IMR-90 (cell line): ENCODE results near the gene STXBP6. TPM values are rescaled to one million over a fixed set of nuclear protein-coding genes. Genes with fewer than 3 reads are reported as not detected.

ENCODE experiments used
- ATAC-seq: fragments of 200-7000 bp; cut with Tn5 transposase; 2 replicates; pipeline ENCODE4 v1.9.1; 2020; ENCODE audit warnings: low read depth, mild to moderate bottlenecking, moderate library complexity
- BruUV-seq: library from RNA; stranded (reverse); fragments of 400-500 nt; replicated peaks from 2 replicates; lab custom pipeline; 2021; lab: Mats Ljungman, UMichigan
- CTCF ChIA-PET: fragments of 300-600 bp; formaldehyde crosslinking; extraction: SDS; loops from one replicate; lab custom pipeline; 2021; ENCODE audit warnings: antibody characterized with exemption; lab: Yijun Ruan, JAX
- POLR2A ChIA-PET: fragments of 300-600 bp; sonication (Branson Sonifier 250); formaldehyde crosslinking; loops from one replicate; lab custom pipeline; 2022; ENCODE audit warnings: antibody characterized with exemption; ENCODE audit not compliant: unreplicated experiment; lab: Charles Lee
- DNase-seq: peaks from one replicate; pipeline ENCODE4 v3.0.0; 2013
- H2AFZ ChIP-seq: replicated peaks from 2 replicates; pipeline ENCODE3; 2013; ENCODE audit warnings: low read length, mild to moderate bottlenecking; ENCODE audit not compliant: poor library complexity
- H2AK5ac ChIP-seq: 2 replicates; pipeline ENCODE4 v1.6.1; 2013; ENCODE audit warnings: low read depth, low read length, inconsistent platforms
- H2AK9ac ChIP-seq: replicated peaks from 2 replicates; pipeline ENCODE3; 2013; ENCODE audit warnings: mild to moderate bottlenecking, low read depth, low read length, moderate library complexity; ENCODE audit not compliant: poor library complexity
- H2BK120ac ChIP-seq: 2 replicates; pipeline ENCODE4 v1.6.1; 2013; ENCODE audit warnings: low read depth, low read length, inconsistent platforms
- H2BK15ac ChIP-seq: 3 replicates; pipeline ENCODE4 v1.6.1; 2013; ENCODE audit warnings: low read depth, low read length, inconsistent platforms
- H2BK20ac ChIP-seq: 2 replicates; pipeline ENCODE4 v1.6.1; 2013; ENCODE audit warnings: low read depth, mild to moderate bottlenecking, inconsistent platforms, low read length, moderate library complexity
- H2BK5ac ChIP-seq: 2 replicates; pipeline ENCODE4 v1.6.1; 2013; ENCODE audit warnings: mild to moderate bottlenecking, low read depth, low read length, inconsistent platforms; ENCODE audit not compliant: poor library complexity, severe bottlenecking
- H3K14ac ChIP-seq: replicated peaks from 2 replicates; pipeline ENCODE4 v1.6.1; 2013; ENCODE audit warnings: low read depth, low read length, inconsistent platforms
- H3K18ac ChIP-seq: 2 replicates; pipeline ENCODE4 v1.6.1; 2013; ENCODE audit warnings: low read depth, low read length, control low read depth
- H3K23ac ChIP-seq: 2 replicates; pipeline ENCODE4 v1.6.1; 2013; ENCODE audit warnings: low read depth, low read length, inconsistent platforms
- H3K27ac ChIP-seq: 2 replicates; pipeline ENCODE4 v1.5.1; 2013; ENCODE audit warnings: mild to moderate bottlenecking, control low read depth, low read length; ENCODE audit not compliant: insufficient read depth
- H3K27me3 ChIP-seq: 2 replicates; pipeline ENCODE4 v1.6.1; 2013; ENCODE audit warnings: low read length; ENCODE audit not compliant: control insufficient read depth, insufficient read depth
- H3K36me3 ChIP-seq: 2 replicates; pipeline ENCODE4 v1.6.1; 2013; ENCODE audit warnings: low read length, mixed read lengths; ENCODE audit not compliant: control insufficient read depth, insufficient read depth
- H3K4ac ChIP-seq: 2 replicates; pipeline ENCODE4 v1.6.1; 2013; ENCODE audit warnings: low read depth, low read length, inconsistent platforms
- H3K4me1 ChIP-seq: 2 replicates; pipeline ENCODE4 v1.6.1; 2013; ENCODE audit warnings: low read length, mixed read lengths; ENCODE audit not compliant: control insufficient read depth, insufficient read depth
- H3K4me2 ChIP-seq: 2 replicates; pipeline ENCODE4 v1.6.1; 2013; ENCODE audit warnings: low read depth, mild to moderate bottlenecking, control low read depth, low read length, moderate library complexity
- H3K4me3 ChIP-seq: 2 replicates; pipeline ENCODE4 v1.5.1; 2013; ENCODE audit warnings: low read depth, mild to moderate bottlenecking, control low read depth, low read length, moderate library complexity; ENCODE audit not compliant: insufficient read depth
- H3K56ac ChIP-seq: 2 replicates; pipeline ENCODE4 v1.6.1; 2013; ENCODE audit warnings: low read length, inconsistent platforms; ENCODE audit not compliant: insufficient read depth; ENCODE audit errors: extremely low read depth
- H3K79me1 ChIP-seq, 2 experiments: 2 replicates each; pipeline ENCODE4 v1.6.1; 2013; ENCODE audit warnings: low read length in 2 of 2, inconsistent platforms in 1 of 2, low read depth in 1 of 2
- H3K9ac ChIP-seq: 2 replicates; pipeline ENCODE4 v1.6.1; 2013; ENCODE audit warnings: low read depth, low read length, control low read depth
- H3K9me1 ChIP-seq: 2 replicates; pipeline ENCODE4 v1.6.1; 2013; ENCODE audit warnings: low read length, inconsistent platforms; ENCODE audit not compliant: insufficient read depth
- H3K9me3 ChIP-seq: 2 replicates; pipeline ENCODE4 v1.6.1; 2013; ENCODE audit warnings: low read length; ENCODE audit not compliant: control insufficient read depth, insufficient read depth
- H4K20me1 ChIP-seq: 2 replicates; pipeline ENCODE4 v1.6.1; 2013; ENCODE audit warnings: low read length, inconsistent platforms; ENCODE audit not compliant: insufficient read depth
- H4K5ac ChIP-seq: 2 replicates; pipeline ENCODE4 v1.6.1; 2013; ENCODE audit warnings: mild to moderate bottlenecking, low read depth, low read length, control low read depth
- H4K8ac ChIP-seq, 2 experiments: 2 replicates each; pipeline ENCODE4 v1.6.1; 2013; ENCODE audit warnings: low read depth in 2 of 2, low read length in 2 of 2, control low read depth in 1 of 2, inconsistent platforms in 1 of 2
- H4K91ac ChIP-seq: 2 replicates; pipeline ENCODE4 v1.6.1; 2013; ENCODE audit warnings: low read depth, low read length, inconsistent platforms; ENCODE audit not compliant: insufficient read depth
- BHLHE40 ChIP-seq: fragments of 150-350 bp; IDR thresholded peaks from 2 replicates; pipeline ENCODE4 v1.6.1; 2016; ENCODE audit warnings: mild to moderate bottlenecking, low read depth, low read length
- CEBPB ChIP-seq: IDR thresholded peaks from 2 replicates; pipeline ENCODE4 v1.6.1; 2012; ENCODE audit warnings: low read depth, low read length, improper control_type of control experiment
- CHD1 ChIP-seq: IDR thresholded peaks from 2 replicates; pipeline ENCODE4 v1.6.1; 2012; ENCODE audit warnings: low read depth, low read length, improper control_type of control experiment
- FOS ChIP-seq: fragments of 150-350 bp; IDR thresholded peaks from 2 replicates; pipeline ENCODE4 v1.6.1; 2016; ENCODE audit warnings: low read depth, low read length
- MAFK ChIP-seq: IDR thresholded peaks from 2 replicates; pipeline ENCODE4 v1.6.1; 2012; ENCODE audit warnings: low read depth, low read length, improper control_type of control experiment
- MAZ ChIP-seq: IDR thresholded peaks from 2 replicates; pipeline ENCODE4 v1.6.1; 2012; ENCODE audit warnings: low read depth, mild to moderate bottlenecking, low read length, improper control_type of control experiment, moderate library complexity, borderline replicate concordance
- MXI1 ChIP-seq: IDR thresholded peaks from 2 replicates; pipeline ENCODE4 v1.6.1; 2012; ENCODE audit warnings: low read depth, mild to moderate bottlenecking, low read length, moderate library complexity, borderline replicate concordance
- NFE2L2 ChIP-seq: fragments of 150-350 bp; IDR thresholded peaks from 2 replicates; pipeline ENCODE4 v1.6.1; 2016; ENCODE audit warnings: low read depth, mild to moderate bottlenecking, low read length
- POLR2A ChIP-seq: IDR thresholded peaks from 2 replicates; pipeline ENCODE4 v1.6.1; 2012; ENCODE audit warnings: mild to moderate bottlenecking, low read depth, low read length
- RAD21 ChIP-seq: IDR thresholded peaks from 2 replicates; pipeline ENCODE4 v1.6.1; 2012; ENCODE audit warnings: low read length, improper control_type of control experiment
- RCOR1 ChIP-seq: IDR thresholded peaks from 2 replicates; pipeline ENCODE4 v1.6.1; 2012; ENCODE audit warnings: mild to moderate bottlenecking, low read length, improper control_type of control experiment; ENCODE audit not compliant: insufficient replicate concordance
- RFX5 ChIP-seq: IDR thresholded peaks from 2 replicates; pipeline ENCODE4 v1.8.0; 2012; ENCODE audit warnings: low read depth, mild to moderate bottlenecking, low read length, moderate library complexity
- SMC3 ChIP-seq: fragments of 150-350 bp; IDR thresholded peaks from 2 replicates; pipeline ENCODE4 v1.6.1; 2016; ENCODE audit warnings: low read depth, mild to moderate bottlenecking, antibody characterized with exemption, low read length, moderate library complexity
- WGBS, 2 experiments: methylation state at CpG; one replicate each; pipeline versions ENCODE4 v1.1.5 to v1.1.7; 2013; ENCODE audit warnings: missing lambda C conversion rate in 2 of 2; ENCODE audit not compliant: insufficient read length in 1 of 2; ENCODE audit errors: extremely low coverage in 2 of 2; 5-methylcytosine and 5-hydroxymethylcytosine counted together
- dilution Hi-C: fragments of 300-500 bp; cut with HindIII; formaldehyde crosslinking; loops from one replicate; pipeline ENCODE4 v1.14.3; 2018; ENCODE audit warnings: low sequenced_read_pairs; ENCODE audit not compliant: unreplicated experiment
- in situ Hi-C: fragments of 300-500 bp; cut with MboI; formaldehyde crosslinking; loops from 3 replicates; pipeline ENCODE4 v1.14.3; 2019; ENCODE audit warnings: low sequenced_read_pairs, inconsistent platforms, mixed read lengths
- intact Hi-C: fragments of 100-400 bp; cut with micrococcal nuclease; formaldehyde crosslinking; loops from 2 replicates; pipeline ENCODE4 v1.10.0; 2022
- polyA plus RNA-seq, 3 experiments: library from polyadenylated mRNA; depleted of rRNA; stranded (reverse); fragments of >200 nt; gene quantifications; 2 replicates each; pipeline ENCODE4 v1.2.3, GENCODE V29; 2012; ENCODE audit warnings: low replicate concordance in 1 of 3
- total RNA-seq: library from RNA; depleted of rRNA; stranded (reverse); fragments of >200 nt; gene quantifications from 2 replicates; pipeline ENCODE4 v1.2.3, GENCODE V29; 2012
- TF ChIP-seq, protein P1 (sequence below): fragments of 150-350 bp; IDR thresholded peaks from 2 replicates; pipeline ENCODE4 v1.6.1; 2017; ENCODE audit warnings: mild to moderate bottlenecking, antibody characterized with exemption, low read length, low read depth
- TF ChIP-seq, protein P2 (sequence below): conservative IDR thresholded peaks from 2 replicates; pipeline ENCODE4 v1.5.1; 2012; ENCODE audit warnings: mild to moderate bottlenecking, low read depth, low read length, improper control_type of control experiment
- TF ChIP-seq, protein P3 (sequence below): fragments of 150-350 bp; IDR thresholded peaks from 2 replicates; pipeline ENCODE4 v1.6.1; 2016; ENCODE audit warnings: low read depth, mild to moderate bottlenecking, low read length, moderate library complexity, borderline replicate concordance

Gene STXBP6
- total and polyA plus RNA-seq, 2 of the 4 experiments (the other 2 are of a cell fraction), result 14.2 to 14.3 TPM

DNA sequence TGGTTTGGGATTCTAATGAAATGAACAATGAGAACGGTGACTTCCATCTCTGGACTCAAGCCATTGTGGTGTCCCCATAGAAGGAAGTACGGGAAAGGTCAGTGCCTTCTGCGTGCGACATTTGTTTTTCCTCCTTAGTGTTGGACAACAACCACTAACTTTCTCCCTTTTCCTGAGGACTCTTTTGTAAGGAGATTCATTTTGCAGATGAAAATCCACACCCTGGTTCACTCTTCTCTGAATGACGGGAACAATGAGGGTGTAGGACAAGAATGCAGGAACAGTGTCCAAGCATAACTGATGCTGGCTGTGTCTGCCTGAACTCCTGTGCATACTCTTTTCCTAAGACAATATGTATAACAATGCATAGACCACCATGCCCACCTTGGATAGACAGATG, 176.4 kb downstream of the STXBP6 start:
- Histone ChIP-seq H3K56ac (no peak overlapping the region), H2AK5ac (no peak overlapping the region), H2AK9ac (no peak overlapping the region), H3K9me3 (no peaks in the 10 kb centered on the region), H3K9me1 (no peaks in the 10 kb centered on the region; the same call in 1 of the 2 replicates), H4K8ac (no peak overlapping the region), H3K36me3 (no peaks in the 10 kb centered on the region), H2BK20ac (no peak overlapping the region), H4K91ac (no peak overlapping the region), H4K20me1 (no peaks in the 10 kb centered on the region), H3K27me3 (no peaks in the 10 kb centered on the region), H2BK120ac (no peak overlapping the region), H2BK15ac (no peak overlapping the region), H3K9ac (no peak overlapping the region), H3K4ac (no peak overlapping the region), H3K4me3 (no peak overlapping the region), H4K5ac (no peak overlapping the region), H3K4me2 (no peak overlapping the region), H2BK5ac (no peak overlapping the region), H3K4me1 (no peaks in the 10 kb centered on the region), H3K14ac (no peak overlapping the region), H3K23ac (no peak overlapping the region; the same call in 1 of the 2 replicates), H3K18ac (no peak overlapping the region), H3K79me1 (no peaks in the 10 kb centered on the region), H2AFZ (no peak overlapping the region), H3K27ac (no peak overlapping the region)
- no peak for DNase-seq
- no peak for ATAC-seq
- TF ChIP-seq, protein P1, sequence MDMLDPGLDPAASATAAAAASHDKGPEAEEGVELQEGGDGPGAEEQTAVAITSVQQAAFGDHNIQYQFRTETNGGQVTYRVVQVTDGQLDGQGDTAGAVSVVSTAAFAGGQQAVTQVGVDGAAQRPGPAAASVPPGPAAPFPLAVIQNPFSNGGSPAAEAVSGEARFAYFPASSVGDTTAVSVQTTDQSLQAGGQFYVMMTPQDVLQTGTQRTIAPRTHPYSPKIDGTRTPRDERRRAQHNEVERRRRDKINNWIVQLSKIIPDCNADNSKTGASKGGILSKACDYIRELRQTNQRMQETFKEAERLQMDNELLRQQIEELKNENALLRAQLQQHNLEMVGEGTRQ, result no peak
- TF ChIP-seq RFX5 (no peak), POLR2A (no peak), NFE2L2 (no peak), SMC3 (no peak), MXI1 (no peak), CEBPB (no peak), RCOR1 (no peak), RAD21 (no peak), FOS (no peak), BHLHE40 (no peak), CHD1 (no peak), MAFK (no peak), MAZ (no peak)
- TF ChIP-seq, protein P2, sequence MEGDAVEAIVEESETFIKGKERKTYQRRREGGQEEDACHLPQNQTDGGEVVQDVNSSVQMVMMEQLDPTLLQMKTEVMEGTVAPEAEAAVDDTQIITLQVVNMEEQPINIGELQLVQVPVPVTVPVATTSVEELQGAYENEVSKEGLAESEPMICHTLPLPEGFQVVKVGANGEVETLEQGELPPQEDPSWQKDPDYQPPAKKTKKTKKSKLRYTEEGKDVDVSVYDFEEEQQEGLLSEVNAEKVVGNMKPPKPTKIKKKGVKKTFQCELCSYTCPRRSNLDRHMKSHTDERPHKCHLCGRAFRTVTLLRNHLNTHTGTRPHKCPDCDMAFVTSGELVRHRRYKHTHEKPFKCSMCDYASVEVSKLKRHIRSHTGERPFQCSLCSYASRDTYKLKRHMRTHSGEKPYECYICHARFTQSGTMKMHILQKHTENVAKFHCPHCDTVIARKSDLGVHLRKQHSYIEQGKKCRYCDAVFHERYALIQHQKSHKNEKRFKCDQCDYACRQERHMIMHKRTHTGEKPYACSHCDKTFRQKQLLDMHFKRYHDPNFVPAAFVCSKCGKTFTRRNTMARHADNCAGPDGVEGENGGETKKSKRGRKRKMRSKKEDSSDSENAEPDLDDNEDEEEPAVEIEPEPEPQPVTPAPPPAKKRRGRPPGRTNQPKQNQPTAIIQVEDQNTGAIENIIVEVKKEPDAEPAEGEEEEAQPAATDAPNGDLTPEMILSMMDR, result no peak
- TF ChIP-seq, protein P3, sequence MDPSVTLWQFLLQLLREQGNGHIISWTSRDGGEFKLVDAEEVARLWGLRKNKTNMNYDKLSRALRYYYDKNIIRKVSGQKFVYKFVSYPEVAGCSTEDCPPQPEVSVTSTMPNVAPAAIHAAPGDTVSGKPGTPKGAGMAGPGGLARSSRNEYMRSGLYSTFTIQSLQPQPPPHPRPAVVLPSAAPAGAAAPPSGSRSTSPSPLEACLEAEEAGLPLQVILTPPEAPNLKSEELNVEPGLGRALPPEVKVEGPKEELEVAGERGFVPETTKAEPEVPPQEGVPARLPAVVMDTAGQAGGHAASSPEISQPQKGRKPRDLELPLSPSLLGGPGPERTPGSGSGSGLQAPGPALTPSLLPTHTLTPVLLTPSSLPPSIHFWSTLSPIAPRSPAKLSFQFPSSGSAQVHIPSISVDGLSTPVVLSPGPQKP, result no peak
- in situ Hi-C loops (no loop called here), intact Hi-C loops (no loop called here), dilution Hi-C loops (no loop called here)
- BruUV-seq, result no TSS peak
- POLR2A ChIA-PET, result no interaction called here
- WGBS, 2 experiments, result no CpG with 5 or more reads among the region's 5 CpGs
- CTCF ChIA-PET, result no interaction called here
